Left ventricle myocardium superior (tissue), 1 donor: ENCODE data around the gene TBRG4. TPM values are rescaled to one million over a fixed set of nuclear protein-coding genes. Genes with fewer than 3 reads are reported as not detected.

Experiments
- ATAC-seq: fragments of 200-7000 bp; cut with Tn5 transposase; one replicate; pipeline ENCODE4 v1.9.1; 2020; ENCODE audit warnings: mild to moderate bottlenecking, moderate library complexity
- DNase-seq: peaks from one replicate; pipeline ENCODE4 v3.0.0-alpha.2; 2020
- intact Hi-C: fragments of 100-400 bp; cut with micrococcal nuclease; formaldehyde crosslinking; loops from one replicate; pipeline ENCODE4 v1.11.0; 2022
- total RNA-seq: library from RNA; stranded (reverse); fragmentation: NEBNext Ultra II Directional; extraction: Animal tissue kit (Norgen Biotek cat#: 25700); gene quantifications from one replicate; pipeline ENCODE4 v1.2.1, GENCODE V29; 2021
- donor health status: DM: no; HTN: yes; CAD: no; lungs with severe emphysema.

Gene TBRG4
- total RNA-seq, 1 donor from 2014 or later = 83.0 TPM

- no peak for ATAC-seq
- intact Hi-C loops = no loop called here
- no peak for DNase-seq
Measured at GRCh38 chr7:45147858-45148652, 36.6 kb upstream of the TBRG4 start.

- DNase-seq = no peak
- no peak for ATAC-seq
- intact Hi-C loops = no loop called here
Measured at GRCh38 chr7:45146531-45147379, 35.3 kb upstream of the TBRG4 start.

GRCh38 chr7:45145881-45146280, 34.4 kb upstream of the TBRG4 start:
- intact Hi-C loops = no loop called here
- no peak for DNase-seq
- ATAC-seq = no peak

- intact Hi-C loops = no loop called here
- DNase-seq = no peak
- no peak for ATAC-seq
Measured at GRCh38 chr7:45143616-45144015, 32.1 kb upstream of the TBRG4 start.

- DNase-seq = no peak
- no peak for ATAC-seq
- intact Hi-C loops = no loop called here
Measured at GRCh38 chr7:45140827-45141226, 29.3 kb upstream of the TBRG4 start.

GRCh38 chr7:45138433-45139267, 27.2 kb upstream of the TBRG4 start:
- no peak for DNase-seq
- no peak for ATAC-seq
- intact Hi-C loops = no loop called here

- intact Hi-C loops = no loop called here
- DNase-seq = no peak
Measured at GRCh38 chr7:45136106-45137060, 24.9 kb upstream of the TBRG4 start.

GRCh38 chr7:45133877-45134276, 22.4 kb upstream of the TBRG4 start:
- intact Hi-C loops = no loop called here
- no peak for DNase-seq
- ATAC-seq = no peak

More at GRCh38 chr7:45136106-45137060, 24.9 kb upstream of the TBRG4 start:
- peak; percentile 82 for ATAC-seq

GRCh38 chr7:45133352-45133751, 21.9 kb upstream of the TBRG4 start:
- ATAC-seq = no peak
- DNase-seq = no peak
- intact Hi-C loops = no loop called here

- intact Hi-C loops = no loop called here
- ATAC-seq (no peak), DNase-seq (no peak)
Measured at GRCh38 chr7:45132708-45133320, 21.3 kb upstream of the TBRG4 start.

GRCh38 chr7:45131891-45132290, 20.4 kb upstream of the TBRG4 start:
- ATAC-seq (no peak), DNase-seq (no peak)
- intact Hi-C loops = no loop called here

GRCh38 chr7:45130910-45131309, 19.4 kb upstream of the TBRG4 start:
- no peak for DNase-seq
- ATAC-seq = no peak
- intact Hi-C loops = no loop called here

- no peak for DNase-seq
- no peak for ATAC-seq
- intact Hi-C loops = no loop called here
Measured at GRCh38 chr7:45129906-45130305, 18.4 kb upstream of the TBRG4 start.

GRCh38 chr7:45129181-45129800, 17.8 kb upstream of the TBRG4 start:
- intact Hi-C loops = no loop called here
- ATAC-seq (no peak), DNase-seq (no peak)

GRCh38 chr7:45126920-45127319, 15.4 kb upstream of the TBRG4 start:
- intact Hi-C loops = no loop called here
- no peak for DNase-seq
- ATAC-seq = no peak

- no peak for ATAC-seq
- DNase-seq = no peak
- intact Hi-C loops = no loop called here
Measured at GRCh38 chr7:45126201-45126600, 14.7 kb upstream of the TBRG4 start.

GRCh38 chr7:45125193-45125904, 13.9 kb upstream of the TBRG4 start:
- no peak for ATAC-seq
- intact Hi-C loops = no loop called here
- no peak for DNase-seq
